Testis (tissue), 2 donors: ENCODE results near the gene PIGZ.

Source experiments
- POLR2A ChIP-seq: fragments of 450-650 bp; IDR thresholded peaks from one replicate; pipeline ENCODE4 v1.6.1; 2017; ENCODE audit warnings: antibody characterized with exemption, mild to moderate bottlenecking, moderate library complexity
- TF ChIP-seq, protein P1 (sequence below), 3 experiments: fragments of 450-650 bp in 2 of 3; fragments of 200-600 bp in 1 of 3; sonication (generic) in 1 of 3; IDR thresholded peaks; one replicate each; pipeline ENCODE4 v1.5.1; 2016 to 2019; ENCODE audit warnings: antibody characterized with exemption in 3 of 3, mild to moderate bottlenecking in 2 of 3, moderate library complexity in 1 of 3

DNA sequence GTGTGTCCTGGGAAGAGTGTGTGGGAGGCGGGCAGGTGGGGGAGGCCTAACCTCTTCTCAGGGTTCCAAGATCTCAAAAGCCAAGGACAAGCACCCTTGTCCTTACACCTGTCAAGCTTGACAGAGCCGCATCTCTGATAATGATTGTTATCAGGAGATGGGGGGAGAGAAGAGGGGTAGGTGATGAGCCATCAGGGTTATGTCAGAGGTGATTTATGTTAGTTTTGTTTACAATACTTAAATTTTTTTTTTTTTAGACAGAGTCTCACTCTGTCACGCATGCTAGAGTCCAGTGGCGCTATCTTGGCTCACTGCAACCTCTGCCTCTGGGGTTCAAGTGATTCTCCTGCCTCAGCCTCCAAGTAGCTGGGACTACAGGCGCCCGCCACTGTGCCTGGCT, 18.9 kb downstream of the PIGZ start:
- no peak for TF ChIP-seq POLR2A
- TF ChIP-seq, protein P1, sequence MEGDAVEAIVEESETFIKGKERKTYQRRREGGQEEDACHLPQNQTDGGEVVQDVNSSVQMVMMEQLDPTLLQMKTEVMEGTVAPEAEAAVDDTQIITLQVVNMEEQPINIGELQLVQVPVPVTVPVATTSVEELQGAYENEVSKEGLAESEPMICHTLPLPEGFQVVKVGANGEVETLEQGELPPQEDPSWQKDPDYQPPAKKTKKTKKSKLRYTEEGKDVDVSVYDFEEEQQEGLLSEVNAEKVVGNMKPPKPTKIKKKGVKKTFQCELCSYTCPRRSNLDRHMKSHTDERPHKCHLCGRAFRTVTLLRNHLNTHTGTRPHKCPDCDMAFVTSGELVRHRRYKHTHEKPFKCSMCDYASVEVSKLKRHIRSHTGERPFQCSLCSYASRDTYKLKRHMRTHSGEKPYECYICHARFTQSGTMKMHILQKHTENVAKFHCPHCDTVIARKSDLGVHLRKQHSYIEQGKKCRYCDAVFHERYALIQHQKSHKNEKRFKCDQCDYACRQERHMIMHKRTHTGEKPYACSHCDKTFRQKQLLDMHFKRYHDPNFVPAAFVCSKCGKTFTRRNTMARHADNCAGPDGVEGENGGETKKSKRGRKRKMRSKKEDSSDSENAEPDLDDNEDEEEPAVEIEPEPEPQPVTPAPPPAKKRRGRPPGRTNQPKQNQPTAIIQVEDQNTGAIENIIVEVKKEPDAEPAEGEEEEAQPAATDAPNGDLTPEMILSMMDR (IDR thresholded peaks at IDR 0.05) = no peak
